GM20000 (cell line): ENCODE data around the gene PGAP2.

ENCODE experiments used
- DNase-seq: peaks from one replicate; pipeline ENCODE4 v3.0.0; 2012; ENCODE audit warnings: low spot score
- TF ChIP-seq, protein P1 (sequence below): IDR thresholded peaks from 2 replicates; pipeline ENCODE4 v1.5.1; 2012; ENCODE audit warnings: mild to moderate bottlenecking, control low read depth; ENCODE audit errors: extremely low read depth, missing control alignments

The PGAP2 gene

DNA sequence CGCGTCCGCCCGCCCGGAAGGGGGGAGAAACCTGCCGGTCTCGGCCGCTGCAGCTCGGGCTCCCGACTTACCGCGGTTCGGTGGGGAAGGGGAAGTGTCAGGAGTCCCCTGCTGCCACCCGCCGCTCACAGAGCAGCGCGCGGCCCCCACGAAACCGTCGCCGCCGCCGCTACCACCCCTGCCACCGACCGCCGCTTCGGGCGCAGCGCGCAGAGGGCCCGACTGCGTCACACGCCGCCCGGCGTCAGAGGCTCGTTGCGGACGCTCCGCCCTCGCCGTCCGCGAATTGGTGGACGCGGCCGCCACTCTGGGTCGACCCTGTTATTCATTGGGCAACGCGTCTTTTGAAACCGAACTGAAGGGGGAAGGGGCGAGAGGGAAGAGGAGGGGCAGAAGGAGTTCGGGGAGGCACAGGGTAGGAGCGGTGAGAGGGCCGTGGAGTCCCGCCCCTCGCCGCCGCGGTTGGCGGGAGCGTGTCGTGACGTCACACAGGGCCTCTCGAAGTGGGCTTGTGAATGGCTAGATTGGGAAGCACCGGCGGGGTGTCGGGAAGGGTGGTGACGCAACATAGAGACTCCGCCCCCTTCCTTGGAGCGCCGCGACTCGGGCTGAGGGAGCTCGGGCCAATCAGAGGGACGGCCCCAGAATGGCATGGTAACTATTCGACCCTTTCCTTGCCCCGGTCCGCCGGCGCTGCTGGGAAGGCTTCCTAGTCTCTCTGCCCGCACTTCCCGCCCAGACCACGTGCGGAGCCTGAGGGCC is 10.8 kb upstream of the PGAP2 start, which contains the start of gene NUP98:
NUP98 (minus strand) TSS at position 226 of the 762 bp plus-strand sequence. CDS start 15,437 bp downstream, outside the sequence.
- peak; percentile 98 for DNase-seq
- TF ChIP-seq, protein P1, sequence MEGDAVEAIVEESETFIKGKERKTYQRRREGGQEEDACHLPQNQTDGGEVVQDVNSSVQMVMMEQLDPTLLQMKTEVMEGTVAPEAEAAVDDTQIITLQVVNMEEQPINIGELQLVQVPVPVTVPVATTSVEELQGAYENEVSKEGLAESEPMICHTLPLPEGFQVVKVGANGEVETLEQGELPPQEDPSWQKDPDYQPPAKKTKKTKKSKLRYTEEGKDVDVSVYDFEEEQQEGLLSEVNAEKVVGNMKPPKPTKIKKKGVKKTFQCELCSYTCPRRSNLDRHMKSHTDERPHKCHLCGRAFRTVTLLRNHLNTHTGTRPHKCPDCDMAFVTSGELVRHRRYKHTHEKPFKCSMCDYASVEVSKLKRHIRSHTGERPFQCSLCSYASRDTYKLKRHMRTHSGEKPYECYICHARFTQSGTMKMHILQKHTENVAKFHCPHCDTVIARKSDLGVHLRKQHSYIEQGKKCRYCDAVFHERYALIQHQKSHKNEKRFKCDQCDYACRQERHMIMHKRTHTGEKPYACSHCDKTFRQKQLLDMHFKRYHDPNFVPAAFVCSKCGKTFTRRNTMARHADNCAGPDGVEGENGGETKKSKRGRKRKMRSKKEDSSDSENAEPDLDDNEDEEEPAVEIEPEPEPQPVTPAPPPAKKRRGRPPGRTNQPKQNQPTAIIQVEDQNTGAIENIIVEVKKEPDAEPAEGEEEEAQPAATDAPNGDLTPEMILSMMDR: no peak

DNA sequence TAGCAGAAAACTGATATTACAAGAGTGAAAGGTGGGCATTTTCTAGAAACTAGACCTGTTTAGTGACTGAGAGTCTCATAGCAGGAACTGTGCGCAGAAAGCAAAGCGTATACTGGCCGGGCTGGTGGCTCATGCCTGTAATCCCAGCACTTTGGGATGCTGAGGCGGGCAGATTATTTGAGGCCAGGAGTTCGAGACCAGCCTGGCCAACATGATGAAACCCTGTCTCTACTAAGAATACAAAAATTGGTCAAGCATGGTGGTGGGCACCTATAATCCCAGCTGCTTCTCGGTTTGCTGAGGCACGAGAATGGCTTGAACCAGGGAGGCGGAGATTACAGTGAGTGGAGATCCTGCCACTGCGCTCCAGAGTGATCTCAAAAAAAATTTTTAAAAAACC is 9.2 kb upstream of the PGAP2 start:
- DNase-seq: no peak
- TF ChIP-seq, protein P1: no peak

DNA sequence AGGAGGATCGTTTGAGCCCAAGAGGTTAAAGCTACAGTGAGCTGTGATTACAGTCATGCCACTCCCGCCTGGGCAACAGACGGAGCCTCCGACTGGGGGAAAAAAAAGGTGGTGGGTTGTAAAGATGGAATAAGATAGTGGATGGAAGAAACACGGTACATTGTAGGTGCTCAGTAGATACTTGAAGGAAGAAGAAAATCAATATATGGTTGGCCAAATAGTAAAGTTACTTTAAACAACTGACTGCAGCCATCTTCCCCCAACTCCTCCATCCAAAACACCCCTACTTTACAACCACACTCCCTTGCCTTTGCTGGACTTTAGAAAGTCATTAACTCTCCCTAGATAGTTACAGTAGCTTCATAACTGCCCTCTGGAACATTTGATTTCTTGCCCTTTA is 8.5 kb upstream of the PGAP2 start:
- DNase-seq: no peak
- TF ChIP-seq, protein P1: no peak

DNA sequence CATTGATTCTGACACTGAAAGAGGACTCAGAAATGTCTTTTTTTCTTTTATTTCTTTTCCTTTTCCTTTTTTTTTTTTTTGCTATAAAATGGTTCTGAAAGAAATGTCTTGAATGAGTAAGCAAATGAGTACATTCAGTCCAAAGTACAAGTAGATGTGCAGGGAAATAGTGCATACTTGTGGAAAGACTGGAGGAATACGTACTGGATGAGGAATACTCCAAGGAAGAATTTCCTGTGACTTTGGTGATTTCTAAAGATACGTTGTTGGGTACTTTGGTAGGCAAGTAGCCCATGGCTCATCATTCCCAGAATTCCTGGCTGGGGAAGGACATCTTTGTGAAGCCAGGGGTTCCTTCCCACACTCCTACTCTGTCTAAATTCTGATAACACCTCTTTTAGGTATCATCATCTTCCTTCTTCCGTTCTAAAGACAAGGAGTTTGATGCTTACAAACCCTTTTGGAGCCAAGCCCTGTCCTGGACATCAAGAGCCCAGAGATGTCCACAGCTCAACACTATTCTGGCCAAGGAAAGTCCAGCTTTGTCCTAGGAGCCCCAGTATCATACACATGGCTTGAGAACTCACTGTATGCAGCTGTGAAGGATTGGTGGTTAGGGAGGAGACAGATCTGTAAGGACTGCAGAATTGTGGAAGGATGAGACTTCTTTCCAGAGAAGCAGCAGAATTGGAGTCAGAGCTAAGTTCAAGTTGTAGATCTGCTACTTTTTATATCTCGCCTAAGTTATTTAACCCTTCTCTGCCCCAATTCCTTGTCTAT is 6.2 kb upstream of the PGAP2 start:
- no peak for DNase-seq
- TF ChIP-seq, protein P1: no peak

DNA sequence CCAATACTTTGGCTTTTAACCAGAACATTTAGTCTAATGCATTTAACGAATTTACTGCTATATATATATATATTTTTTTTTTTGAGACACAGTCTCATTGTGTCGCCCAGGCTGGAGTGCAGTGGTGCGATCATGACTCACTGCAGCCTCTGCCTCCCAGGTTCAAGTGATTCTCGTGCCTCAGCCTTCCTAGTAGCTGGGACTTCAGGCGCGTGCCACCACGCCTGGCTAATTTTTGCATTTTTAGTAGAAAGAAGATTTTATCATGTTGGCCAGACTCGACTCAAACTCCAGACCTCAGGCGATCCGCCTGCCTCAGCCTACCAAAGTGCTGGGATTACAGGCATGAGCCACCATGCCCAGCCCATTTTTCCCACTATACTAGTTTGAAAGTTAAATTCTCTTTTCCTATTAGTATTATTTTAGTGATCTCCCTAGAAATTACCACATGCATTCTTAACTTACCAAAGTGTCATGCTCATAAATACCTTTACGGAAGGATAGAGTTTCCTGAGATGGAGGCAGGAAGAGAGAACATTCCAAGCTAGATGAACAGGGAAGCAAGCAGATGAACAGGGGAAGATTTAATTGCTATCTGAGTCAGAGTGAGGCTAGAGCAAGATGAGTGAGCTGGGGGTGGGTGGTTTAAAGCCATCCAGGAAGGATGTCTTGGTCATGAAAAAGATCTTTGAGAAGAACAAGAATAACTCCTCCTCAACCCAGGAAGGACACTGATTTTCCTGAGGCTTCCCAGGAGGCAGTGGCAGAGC is 4.4 kb upstream of the PGAP2 start:
- no peak for DNase-seq
- TF ChIP-seq, protein P1: no peak

DNA sequence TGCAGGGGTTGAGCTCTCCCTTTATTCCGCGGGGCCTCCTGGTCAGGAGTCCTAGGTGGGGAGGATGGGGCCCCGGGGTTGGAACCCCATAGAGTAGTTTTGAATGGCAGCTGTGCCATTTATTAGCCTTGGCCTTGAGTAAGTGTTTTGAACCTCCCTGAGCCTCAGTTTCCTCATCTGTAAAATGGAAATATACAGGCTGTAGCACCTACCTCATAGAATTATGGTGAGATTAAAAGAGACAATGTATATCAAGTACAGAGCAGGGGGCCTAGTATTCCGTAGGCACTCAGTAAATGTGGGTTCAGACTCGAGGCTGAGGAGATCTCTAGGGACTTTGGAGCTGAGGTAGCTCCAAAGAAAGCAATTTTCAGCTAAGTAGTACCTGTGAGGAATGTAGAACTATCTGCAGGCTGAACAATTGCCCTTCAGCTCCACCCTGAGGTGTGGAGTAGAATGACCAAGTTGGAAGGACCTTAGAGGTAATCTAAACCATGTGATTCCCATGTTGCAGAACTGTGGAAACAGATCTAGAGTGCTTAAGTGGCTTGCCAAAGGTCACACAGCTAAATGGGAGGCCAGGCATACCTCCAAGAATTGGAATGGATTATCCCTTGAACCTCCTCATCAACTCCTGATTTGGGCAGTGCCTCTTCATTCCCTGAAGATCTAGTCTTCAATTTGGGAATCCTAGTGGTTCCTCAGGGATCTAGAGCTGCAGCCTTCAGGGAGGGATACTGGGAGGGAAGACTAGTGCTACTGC is 682 bp downstream of the PGAP2 start:
- TF ChIP-seq, protein P1: peak; percentile 30
- peak; percentile 86 for DNase-seq
